Gastroesophageal sphincter (tissue), 4 donors: ENCODE data around the gene ATP9A. TPM values are rescaled to one million over a fixed set of nuclear protein-coding genes. Genes with fewer than 3 reads are reported as not detected.

Experiments used
- ATAC-seq: fragments of 150-250 bp; one replicate; pipeline ENCODE4 v1.9.1; 2016; ENCODE audit warnings: mild to moderate bottlenecking, moderate library complexity
- H3K27ac ChIP-seq, 4 donors: fragments of 200-600 bp; sonication (generic) in 3 of 4; 1 replicate in 3 of 4; 2 replicates in 1 of 4; pipeline ENCODE4 v1.5.1; 2016 to 2019
- H3K27me3 ChIP-seq: fragments of 200-600 bp; sonication (generic); one replicate; pipeline ENCODE4 v1.5.1; 2019
- H3K36me3 ChIP-seq, 2 donors: fragments of 200-600 bp; sonication (generic); one replicate each; pipeline ENCODE4 v1.5.1; 2019; ENCODE audit warnings: control low read depth in 1 of 2
- H3K4me1 ChIP-seq, 3 donors: fragments of 200-600 bp; sonication (generic); 1 replicate in 2 of 3; 2 replicates in 1 of 3; pipeline ENCODE4 v1.5.1; 2016 to 2019; ENCODE audit warnings: control low read depth in 2 of 3
- H3K4me3 ChIP-seq, 2 donors: fragments of 200-600 bp; sonication (generic); one replicate each; pipeline ENCODE4 v1.5.1; 2019; ENCODE audit warnings: mild to moderate bottlenecking in 1 of 2, moderate library complexity in 1 of 2
- H3K9me3 ChIP-seq, 3 donors: fragments of 200-600 bp; sonication (generic); one replicate each; pipeline ENCODE4 v1.5.1; 2017 to 2019; ENCODE audit warnings: control low read depth in 2 of 3
- EP300 ChIP-seq: sonication (generic); formaldehyde crosslinking; IDR thresholded peaks from one replicate; pipeline ENCODE4 v1.6.1; 2017; ENCODE audit warnings: antibody characterized with exemption, mild to moderate bottlenecking
- POLR2A ChIP-seq, 2 donors: fragments of 450-650 bp; IDR thresholded peaks; one replicate each; pipeline ENCODE4 v1.6.1; 2017; ENCODE audit warnings: antibody characterized with exemption in 2 of 2, mild to moderate bottlenecking in 2 of 2, moderate library complexity in 1 of 2
- POLR2AphosphoS5 ChIP-seq: sonication (generic); formaldehyde crosslinking; IDR thresholded peaks from one replicate; pipeline ENCODE4 v1.6.1; 2017; ENCODE audit warnings: antibody characterized with exemption
- WGBS, 2 donors: methylation state at CpG; one replicate each; pipeline ENCODE4 v1.1.5; 2018; ENCODE audit warnings: low coverage in 1 of 2; 5-methylcytosine and 5-hydroxymethylcytosine counted together
- total RNA-seq, 4 donors: library from RNA; depleted of rRNA; stranded (reverse); fragments of >200 nt; gene quantifications; one replicate each; pipeline ENCODE4 v1.1.0, GENCODE V29; 2016
- TF ChIP-seq, protein P1 (sequence below), 4 experiments: fragments of 200-600 bp in 2 of 4; fragments of 450-650 bp in 2 of 4; sonication (generic) in 1 of 4; IDR thresholded peaks; one replicate each; pipeline ENCODE4 v1.5.1; 2017 to 2019; ENCODE audit warnings: antibody characterized with exemption in 4 of 4, mild to moderate bottlenecking in 2 of 4, moderate library complexity in 2 of 4

Gene ATP9A
- total RNA-seq, 4 donors from 2014 or later, result 49.3 to 80.2 (median 57.7) TPM

DNA sequence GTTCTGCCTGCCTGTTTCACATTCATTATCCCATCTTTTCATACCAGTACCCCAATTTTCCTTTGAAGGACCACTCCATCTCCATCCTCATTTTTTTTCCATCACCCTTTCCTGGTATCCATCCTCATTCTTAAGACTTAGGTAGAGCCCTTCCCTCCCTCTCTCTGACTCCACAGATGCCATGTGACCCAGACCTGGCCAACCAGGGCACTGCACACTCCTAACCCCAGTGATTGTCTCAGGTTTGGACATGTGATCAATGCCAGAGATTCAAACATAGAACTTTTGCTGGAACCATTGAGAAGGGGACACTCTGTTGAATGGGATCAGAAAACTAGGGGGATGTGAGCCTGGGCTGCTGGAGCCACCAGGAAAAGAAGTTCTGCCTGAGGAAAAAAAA is 186.6 kb downstream of the ATP9A start:
- Histone ChIP-seq H3K9me3 (no peaks in the 10 kb centered on the region), H3K36me3 (no peaks in the 10 kb centered on the region), H3K27ac (no peak overlapping the region), H3K27me3 (no peaks in the 10 kb centered on the region), H3K4me1 (no peaks in the 10 kb centered on the region), H3K4me3 (no peak overlapping the region)
- no peak for TF ChIP-seq POLR2A (IDR thresholded peaks at IDR 0.05)
- TF ChIP-seq POLR2AphosphoS5, result no peak
- no peak for TF ChIP-seq EP300
- TF ChIP-seq, protein P1, sequence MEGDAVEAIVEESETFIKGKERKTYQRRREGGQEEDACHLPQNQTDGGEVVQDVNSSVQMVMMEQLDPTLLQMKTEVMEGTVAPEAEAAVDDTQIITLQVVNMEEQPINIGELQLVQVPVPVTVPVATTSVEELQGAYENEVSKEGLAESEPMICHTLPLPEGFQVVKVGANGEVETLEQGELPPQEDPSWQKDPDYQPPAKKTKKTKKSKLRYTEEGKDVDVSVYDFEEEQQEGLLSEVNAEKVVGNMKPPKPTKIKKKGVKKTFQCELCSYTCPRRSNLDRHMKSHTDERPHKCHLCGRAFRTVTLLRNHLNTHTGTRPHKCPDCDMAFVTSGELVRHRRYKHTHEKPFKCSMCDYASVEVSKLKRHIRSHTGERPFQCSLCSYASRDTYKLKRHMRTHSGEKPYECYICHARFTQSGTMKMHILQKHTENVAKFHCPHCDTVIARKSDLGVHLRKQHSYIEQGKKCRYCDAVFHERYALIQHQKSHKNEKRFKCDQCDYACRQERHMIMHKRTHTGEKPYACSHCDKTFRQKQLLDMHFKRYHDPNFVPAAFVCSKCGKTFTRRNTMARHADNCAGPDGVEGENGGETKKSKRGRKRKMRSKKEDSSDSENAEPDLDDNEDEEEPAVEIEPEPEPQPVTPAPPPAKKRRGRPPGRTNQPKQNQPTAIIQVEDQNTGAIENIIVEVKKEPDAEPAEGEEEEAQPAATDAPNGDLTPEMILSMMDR (IDR thresholded peaks at IDR 0.05), result no peak
- ATAC-seq, result no peak

DNA sequence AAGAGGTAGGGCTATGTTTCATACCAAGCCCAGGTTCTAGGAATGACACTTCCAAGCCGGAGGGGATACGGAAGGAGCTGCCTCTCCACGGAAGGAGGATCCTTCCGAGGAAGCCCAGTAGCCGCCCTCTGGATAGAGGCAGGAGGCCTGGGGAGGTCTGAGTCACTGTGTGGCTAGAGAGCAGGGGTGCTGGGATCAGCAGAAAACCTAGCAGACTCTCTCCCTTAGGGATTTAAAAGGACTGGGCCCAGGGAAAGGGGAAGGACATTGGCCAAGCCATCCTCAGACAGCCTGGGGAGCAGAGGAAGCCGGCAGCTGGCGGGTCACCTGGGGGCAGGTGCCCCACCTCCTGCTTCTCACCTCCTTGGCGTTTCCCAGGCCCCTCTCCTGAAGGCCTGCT is 189.1 kb downstream of the ATP9A start:
- Histone ChIP-seq H3K27me3 (no peaks in the 10 kb centered on the region), H3K27ac (no peak overlapping the region), H3K4me1 (peaks cover 0 to 2% (median 0%) of the 10 kb centered on the region in 3 donors), H3K36me3 (no peaks in the 10 kb centered on the region), H3K9me3 (peaks cover 0 to 4% (median 0%) of the 10 kb centered on the region in 3 donors), H3K4me3 (no peak overlapping the region)
- no peak for ATAC-seq
- 80% methylated on average over 4 of the region's 8 CpGs; no CpG with 5 or more reads in 1 of the 2 donors for WGBS, 2 donors
- TF ChIP-seq POLR2AphosphoS5, result no peak
- no peak for TF ChIP-seq POLR2A (IDR thresholded peaks at IDR 0.05)
- no peak for TF ChIP-seq EP300
- TF ChIP-seq, protein P1 (IDR thresholded peaks at IDR 0.05), result no peak

DNA sequence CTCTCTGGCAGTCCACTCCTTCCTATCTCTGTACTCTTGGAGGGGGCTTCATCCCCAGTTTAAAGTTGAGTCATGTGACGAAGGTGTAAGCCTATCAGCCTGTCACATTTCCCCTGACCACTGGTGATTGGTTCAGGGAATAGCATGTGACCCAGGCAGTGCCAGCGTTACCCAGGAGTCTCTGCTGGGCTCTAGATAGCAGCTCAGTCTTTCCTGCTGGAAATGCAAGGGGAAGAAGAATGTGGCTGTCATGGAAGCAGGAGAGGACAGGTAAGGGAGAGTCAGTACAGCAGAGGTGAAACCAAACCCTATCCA is 190.1 kb downstream of the ATP9A start:
- H3K36me3 ChIP-seq, result no peaks in the 10 kb centered on the region
- ATAC-seq, result no peak
- no peaks in the 10 kb centered on the region for H3K27me3 ChIP-seq
- TF ChIP-seq POLR2AphosphoS5 (no peak), POLR2A (IDR thresholded peaks at IDR 0.05) (no peak), EP300 (no peak)
- TF ChIP-seq, protein P1 (IDR thresholded peaks at IDR 0.05), result no peak
- WGBS, 2 donors, result 92% methylated on average over 2 of the region's 2 CpGs; no CpG with 5 or more reads in 1 of the 2 donors
- peaks cover 0 to 12% (median 9%) of the 10 kb centered on the region in 3 donors for H3K4me1 ChIP-seq
- peaks cover 0 to 4% (median 0%) of the 10 kb centered on the region in 3 donors for H3K9me3 ChIP-seq
- H3K27ac ChIP-seq, result no peak overlapping the region
- no peak overlapping the region for H3K4me3 ChIP-seq

DNA sequence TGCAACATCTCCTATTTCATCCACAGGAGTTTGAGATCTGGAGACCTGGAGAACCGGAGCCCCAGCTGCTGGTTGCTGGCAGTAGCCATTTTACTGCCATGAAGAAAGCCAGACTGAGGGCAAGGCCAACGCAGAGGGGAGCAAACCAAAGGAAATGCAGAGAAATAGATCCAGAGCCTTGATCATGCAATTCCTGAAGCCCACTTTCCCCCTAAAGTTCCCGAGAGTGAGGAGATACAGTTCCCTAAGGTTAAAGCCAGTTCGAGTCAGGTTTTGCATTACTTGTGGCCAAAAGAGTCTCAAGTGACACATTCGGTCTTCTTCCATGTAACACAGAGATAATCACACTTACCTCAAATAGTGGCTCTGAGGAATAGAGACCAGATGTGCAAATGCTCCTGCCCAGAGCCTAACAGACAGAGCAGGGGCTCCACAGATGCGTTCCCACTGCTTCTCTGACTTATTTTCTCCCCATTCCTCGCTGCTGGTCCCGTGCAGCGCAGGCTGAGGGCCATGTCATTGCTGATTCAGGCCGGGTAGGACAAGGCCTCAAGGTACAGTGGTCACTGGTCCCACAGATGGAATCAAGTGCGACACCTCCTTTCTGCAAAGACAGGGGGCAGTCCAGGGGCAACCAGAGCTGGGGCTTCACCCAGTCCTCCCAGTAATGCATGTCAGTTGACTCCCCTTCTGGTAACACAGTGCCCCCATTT is 190.6 kb downstream of the ATP9A start:
- no peaks in the 10 kb centered on the region for H3K36me3 ChIP-seq
- ATAC-seq, result no peak
- H3K4me3 ChIP-seq, result no peak overlapping the region
- peaks cover 0 to 4% (median 0%) of the 10 kb centered on the region in 3 donors for H3K9me3 ChIP-seq
- peaks cover 0 to 12% (median 9%) of the 10 kb centered on the region in 3 donors for H3K4me1 ChIP-seq
- no peaks in the 10 kb centered on the region for H3K27me3 ChIP-seq
- no peak for TF ChIP-seq EP300
- no peak for TF ChIP-seq POLR2AphosphoS5
- TF ChIP-seq, protein P1 (IDR thresholded peaks at IDR 0.05), result no peak
- TF ChIP-seq POLR2A (IDR thresholded peaks at IDR 0.05), result no peak
- H3K27ac ChIP-seq, result no peak overlapping the region
- 94% methylated on average over 5 to 7 of the region's 11 CpGs for WGBS, 2 donors

DNA sequence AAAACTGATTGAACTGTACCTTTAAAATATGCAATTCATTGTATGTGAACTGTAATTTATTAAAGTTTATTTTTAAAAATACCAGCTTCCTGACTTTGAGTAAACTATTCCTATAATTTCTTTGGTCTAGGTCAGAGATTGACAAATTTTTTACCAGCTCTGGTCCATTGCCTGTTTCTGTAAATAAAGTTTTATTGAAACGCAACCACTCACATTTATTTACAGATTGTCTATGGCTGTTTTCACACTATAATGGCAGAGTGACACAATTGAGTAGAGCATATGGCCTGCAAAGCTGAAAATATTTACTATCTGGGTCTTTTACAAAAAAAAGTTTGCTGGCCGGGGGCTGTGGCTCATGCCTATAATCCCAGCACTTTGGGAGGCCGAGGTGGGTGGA is 192.7 kb downstream of the ATP9A start:
- H3K27ac ChIP-seq, result no peak overlapping the region
- no peaks in the 10 kb centered on the region for H3K36me3 ChIP-seq
- WGBS, 2 donors, result 75 to 96% methylated on average over 1 to 3 of the region's 3 CpGs
- peaks cover 0 to 4% (median 0%) of the 10 kb centered on the region in 3 donors for H3K9me3 ChIP-seq
- H3K4me3 ChIP-seq, result no peak overlapping the region
- TF ChIP-seq, protein P1 (IDR thresholded peaks at IDR 0.05), result no peak
- TF ChIP-seq POLR2AphosphoS5 (no peak), POLR2A (IDR thresholded peaks at IDR 0.05) (no peak), EP300 (no peak)
- no peak for ATAC-seq
- H3K27me3 ChIP-seq, result no peaks in the 10 kb centered on the region
- H3K4me1 ChIP-seq, result peaks cover 0 to 23% (median 9%) of the 10 kb centered on the region in 3 donors
